ENCODE data around the gene TXNRD3.

TXNRD3 gene

GRCh38 chr3:126649556-126650092 is 5.3 kb downstream of the TXNRD3 start:
- Histone ChIP-seq H3K4me3 (no peak overlapping the region), H3K27ac (no peak overlapping the region), H3K27me3 (no peaks in the 10 kb centered on the region), H3K9me3 (no peaks in the 10 kb centered on the region), H3K36me3 (peaks cover 5 to 12% (median 8%) of the 10 kb centered on the region in 3 donors), H3K4me1 (peaks cover 0 to 9% (median 3%) of the 10 kb centered on the region in 4 donors)
- intact Hi-C loops (cut with DNase I; ENCODE audit: low total_unique reads), result no loop called here
- DNase-seq, result no peak
- TF ChIP-seq, protein P1, sequence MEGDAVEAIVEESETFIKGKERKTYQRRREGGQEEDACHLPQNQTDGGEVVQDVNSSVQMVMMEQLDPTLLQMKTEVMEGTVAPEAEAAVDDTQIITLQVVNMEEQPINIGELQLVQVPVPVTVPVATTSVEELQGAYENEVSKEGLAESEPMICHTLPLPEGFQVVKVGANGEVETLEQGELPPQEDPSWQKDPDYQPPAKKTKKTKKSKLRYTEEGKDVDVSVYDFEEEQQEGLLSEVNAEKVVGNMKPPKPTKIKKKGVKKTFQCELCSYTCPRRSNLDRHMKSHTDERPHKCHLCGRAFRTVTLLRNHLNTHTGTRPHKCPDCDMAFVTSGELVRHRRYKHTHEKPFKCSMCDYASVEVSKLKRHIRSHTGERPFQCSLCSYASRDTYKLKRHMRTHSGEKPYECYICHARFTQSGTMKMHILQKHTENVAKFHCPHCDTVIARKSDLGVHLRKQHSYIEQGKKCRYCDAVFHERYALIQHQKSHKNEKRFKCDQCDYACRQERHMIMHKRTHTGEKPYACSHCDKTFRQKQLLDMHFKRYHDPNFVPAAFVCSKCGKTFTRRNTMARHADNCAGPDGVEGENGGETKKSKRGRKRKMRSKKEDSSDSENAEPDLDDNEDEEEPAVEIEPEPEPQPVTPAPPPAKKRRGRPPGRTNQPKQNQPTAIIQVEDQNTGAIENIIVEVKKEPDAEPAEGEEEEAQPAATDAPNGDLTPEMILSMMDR (IDR thresholded peaks at IDR 0.05), result no peak

DNA sequence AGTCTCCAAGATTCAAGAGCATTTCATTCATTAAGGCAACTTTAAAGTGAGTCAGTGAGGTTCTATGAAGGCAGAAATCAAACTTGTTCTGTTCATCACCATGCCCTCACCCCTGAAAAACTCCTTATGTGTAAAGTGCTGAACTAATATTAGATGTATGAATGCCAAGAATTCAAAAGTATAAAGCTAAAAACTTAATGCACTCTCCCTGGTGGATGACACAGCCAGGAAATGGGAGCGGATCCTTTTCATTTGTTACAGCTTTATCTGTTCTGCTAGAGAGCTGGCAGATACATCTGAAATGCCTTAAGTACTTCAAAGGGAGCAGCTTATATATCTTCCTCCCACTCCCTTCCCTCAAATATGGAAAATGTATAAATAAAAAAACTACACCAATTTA is 8.2 kb downstream of the TXNRD3 start:
- intact Hi-C loops (cut with DNase I; ENCODE audit: low total_unique reads), result no loop called here
- TF ChIP-seq, protein P1 (IDR thresholded peaks at IDR 0.05), result no peak

GRCh38 chr3:126644615-126645014 is 10.3 kb downstream of the TXNRD3 start:
- Histone ChIP-seq H3K27me3 (no peaks in the 10 kb centered on the region), H3K4me3 (no peak overlapping the region), H3K27ac (no peak overlapping the region), H3K36me3 (peaks cover 40 to 55% (median 41%) of the 10 kb centered on the region in 3 donors), H3K9me3 (no peaks in the 10 kb centered on the region), H3K4me1 (no peaks in the 10 kb centered on the region)
- TF ChIP-seq, protein P1 (IDR thresholded peaks at IDR 0.05), result no peak
- no peak for DNase-seq
- intact Hi-C loops (cut with DNase I; ENCODE audit: low total_unique reads), result no loop called here

More for the DNA sequence above, 8.2 kb downstream of the TXNRD3 start:
- Histone ChIP-seq H3K36me3 (peaks cover 31 to 40% (median 34%) of the 10 kb centered on the region in 3 donors), H3K4me3 (no peak overlapping the region), H3K27me3 (no peaks in the 10 kb centered on the region), H3K27ac (no peak overlapping the region), H3K4me1 (no peaks in the 10 kb centered on the region), H3K9me3 (no peaks in the 10 kb centered on the region)
- DNase-seq, result no peak

GRCh38 chr3:126638790-126639189 is 16.1 kb downstream of the TXNRD3 start:
- no peak overlapping the region for H3K27ac ChIP-seq
- DNase-seq, result no peak
- intact Hi-C loops (cut with DNase I; ENCODE audit: low total_unique reads), result no loop called here

GRCh38 chr3:126636436-126636835 is 18.5 kb downstream of the TXNRD3 start:
- Histone ChIP-seq H3K9me3 (no peaks in the 10 kb centered on the region), H3K4me3 (no peak overlapping the region), H3K36me3 (peaks cover 6 to 54% (median 25%) of the 10 kb centered on the region in 3 donors), H3K27me3 (no peaks in the 10 kb centered on the region), H3K27ac (no peak overlapping the region), H3K4me1 (no peaks in the 10 kb centered on the region)
- intact Hi-C loops (cut with DNase I; ENCODE audit: low total_unique reads), result no loop called here
- TF ChIP-seq, protein P1 (IDR thresholded peaks at IDR 0.05), result no peak
- DNase-seq, result no peak

More at GRCh38 chr3:126638790-126639189, 16.1 kb downstream of the TXNRD3 start:
- Histone ChIP-seq H3K4me3 (no peak overlapping the region), H3K36me3 (peaks cover 30 to 73% (median 45%) of the 10 kb centered on the region in 3 donors), H3K4me1 (no peaks in the 10 kb centered on the region), H3K27me3 (no peaks in the 10 kb centered on the region), H3K9me3 (no peaks in the 10 kb centered on the region)
- TF ChIP-seq, protein P1 (IDR thresholded peaks at IDR 0.05), result no peak

All from tibial artery (tissue), 4 donors.